ENCODE measurements around the gene DLG5. TPM values are rescaled to one million over a fixed set of nuclear protein-coding genes. Genes with fewer than 3 reads are reported as not detected.

Gene DLG5
- polyA plus RNA-seq, 1 of the 3 experiments (the other 2 are of a cell fraction): 31.3 TPM

GRCh38 chr10:77829356-77829755 is 97.2 kb downstream of the DLG5 start:
- Histone ChIP-seq H3K9me3 (no peaks in the 10 kb centered on the region), H3K27me3 (ENCODE audit: insufficient read depth) (no peaks in the 10 kb centered on the region), H4K20me1 (ENCODE audit: insufficient read depth) (no peaks in the 10 kb centered on the region), H3K79me2 (ENCODE audit: insufficient read depth) (no peaks in the 10 kb centered on the region), H3K4me3 (ENCODE audit: low read depth in 2 of 2, low read length in 1 of 2) (no peak overlapping the region), H3K9ac (no peak overlapping the region), H3K9me2 (no peaks in the 10 kb centered on the region), H3K36me3 (replicated peaks in 1 of 2; ENCODE audit: control insufficient read depth in 1 of 2, insufficient read depth in 2 of 2, low read length in 1 of 2) (peaks cover 34 to 48% of the 10 kb centered on the region in 2 experiments), H2AFZ (ENCODE audit: low read depth) (no peak overlapping the region), H3K4me2 (no peak overlapping the region), H3K27ac (ENCODE audit: low read depth in 2 of 2, low read length in 1 of 2) (no peak overlapping the region), H3F3A (replicated peaks; ENCODE audit: insufficient read depth) (no peaks in the 10 kb centered on the region), H3K4me1 (ENCODE audit: control insufficient read depth in 1 of 2, insufficient read depth in 2 of 2, low read depth in 1 of 2, low read length in 1 of 2) (peaks cover 0 to 6% of the 10 kb centered on the region in 2 experiments; a peak in 1 of 4 replicates)
- POLR2A ChIA-PET: no interaction called here
- no peak for DNase-seq
- CTCF ChIA-PET: no interaction called here
- 88% methylated on average over 9 of the region's 10 CpGs for WGBS (ENCODE audit: low lambda C conversion rate)
- TF ChIP-seq PBX3 (IDR thresholded peaks at IDR 0.05): no peak
- no peak for TF ChIP-seq USF1 (IDR thresholded peaks at IDR 0.05; ENCODE audit: borderline replicate concordance, low read depth)
- TF ChIP-seq, protein P1, sequence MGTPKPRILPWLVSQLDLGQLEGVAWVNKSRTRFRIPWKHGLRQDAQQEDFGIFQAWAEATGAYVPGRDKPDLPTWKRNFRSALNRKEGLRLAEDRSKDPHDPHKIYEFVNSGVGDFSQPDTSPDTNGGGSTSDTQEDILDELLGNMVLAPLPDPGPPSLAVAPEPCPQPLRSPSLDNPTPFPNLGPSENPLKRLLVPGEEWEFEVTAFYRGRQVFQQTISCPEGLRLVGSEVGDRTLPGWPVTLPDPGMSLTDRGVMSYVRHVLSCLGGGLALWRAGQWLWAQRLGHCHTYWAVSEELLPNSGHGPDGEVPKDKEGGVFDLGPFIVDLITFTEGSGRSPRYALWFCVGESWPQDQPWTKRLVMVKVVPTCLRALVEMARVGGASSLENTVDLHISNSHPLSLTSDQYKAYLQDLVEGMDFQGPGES (IDR thresholded peaks at IDR 0.05; ENCODE audit: low read depth, low read length): no peak
- no peak for TF ChIP-seq SIN3A (IDR thresholded peaks at IDR 0.05; ENCODE audit: borderline replicate concordance, low read depth, low read length)
- TF ChIP-seq, protein P2, sequence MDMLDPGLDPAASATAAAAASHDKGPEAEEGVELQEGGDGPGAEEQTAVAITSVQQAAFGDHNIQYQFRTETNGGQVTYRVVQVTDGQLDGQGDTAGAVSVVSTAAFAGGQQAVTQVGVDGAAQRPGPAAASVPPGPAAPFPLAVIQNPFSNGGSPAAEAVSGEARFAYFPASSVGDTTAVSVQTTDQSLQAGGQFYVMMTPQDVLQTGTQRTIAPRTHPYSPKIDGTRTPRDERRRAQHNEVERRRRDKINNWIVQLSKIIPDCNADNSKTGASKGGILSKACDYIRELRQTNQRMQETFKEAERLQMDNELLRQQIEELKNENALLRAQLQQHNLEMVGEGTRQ (IDR thresholded peaks at IDR 0.05; ENCODE audit: borderline replicate concordance, low read depth, low read length): no peak
- no peak for TF ChIP-seq MAX (IDR thresholded peaks at IDR 0.05; ENCODE audit: low read depth)
- no peak for TF ChIP-seq RCOR1 (IDR thresholded peaks at IDR 0.05; ENCODE audit: low read length)
- no peak for TF ChIP-seq REST (IDR thresholded peaks at IDR 0.05; ENCODE audit: low read depth, low read length)
- no peak for TF ChIP-seq NRF1 (IDR thresholded peaks at IDR 0.05; ENCODE audit: low read depth, low read length)
- no peak for TF ChIP-seq TCF12 (IDR thresholded peaks at IDR 0.05)
- no peak for TF ChIP-seq CHD2 (IDR thresholded peaks at IDR 0.05; ENCODE audit: low read length, partially characterized antibody)
- no peak for TF ChIP-seq EZH2phosphoT487 (IDR thresholded peaks at IDR 0.05; ENCODE audit: borderline replicate concordance, low read depth)
- TF ChIP-seq JUND (IDR thresholded peaks at IDR 0.05): no peak
- TF ChIP-seq RFX5 (IDR thresholded peaks at IDR 0.05; ENCODE audit: low read length): no peak
- no peak for TF ChIP-seq FOXM1 (IDR thresholded peaks at IDR 0.05; ENCODE audit: low read depth)
- no peak for TF ChIP-seq MEF2A (IDR thresholded peaks at IDR 0.05; ENCODE audit: borderline replicate concordance, low read depth)
- TF ChIP-seq MXI1 (IDR thresholded peaks at IDR 0.05; ENCODE audit: low read depth, low read length): no peak
- no peak for TF ChIP-seq YY1 (IDR thresholded peaks at IDR 0.05; ENCODE audit: low read depth)
- TF ChIP-seq POLR2AphosphoS5 (IDR thresholded peaks at IDR 0.05; ENCODE audit: low read depth, low read length): no peak
